Natural killer cell (primary cell): Measurements from ENCODE around the gene LIMS1. TPM values are rescaled to one million over a fixed set of nuclear protein-coding genes. Genes with fewer than 3 reads are reported as not detected.
"Not testable (repeated sequence)": the region's sequence is repeated elsewhere in the genome, so short reads cannot be mapped to it uniquely, and the experiment has no call there.

Experiments used
- ATAC-seq, 3 donors: fragments of 150-1000 bp in 2 of 3; fragments of 200-7000 bp in 1 of 3; cut with Tn5 transposase; 1 replicate in 1 of 3; 2 replicates in 2 of 3; pipeline ENCODE4 v1.10.0; 2021; ENCODE audit warnings: mild to moderate bottlenecking in 2 of 3, moderate library complexity in 2 of 3
- DNase-seq, 2 donors: peaks; one replicate each; pipeline versions ENCODE4 v3.0.0 to v3.0.0-alpha.2; 2013 to 2021; ENCODE audit warnings: mixed read lengths in 1 of 2
- H3K27ac ChIP-seq: one replicate; pipeline ENCODE4 v1.5.1; 2013; ENCODE audit warnings: mild to moderate bottlenecking, low read length
- H3K27me3 ChIP-seq: one replicate; pipeline ENCODE4 v1.6.1; 2013; ENCODE audit warnings: low read length; ENCODE audit not compliant: control insufficient read depth, insufficient read depth
- H3K36me3 ChIP-seq: one replicate; pipeline ENCODE4 v1.6.1; 2013; ENCODE audit warnings: low read length; ENCODE audit not compliant: control insufficient read depth, insufficient read depth
- H3K4me1 ChIP-seq: one replicate; pipeline ENCODE4 v1.6.1; 2013; ENCODE audit warnings: low read length; ENCODE audit not compliant: control insufficient read depth, insufficient read depth
- H3K4me3 ChIP-seq: one replicate; pipeline ENCODE4 v1.5.1; 2013; ENCODE audit warnings: low read length
- H3K9me3 ChIP-seq: one replicate; pipeline ENCODE4 v1.6.1; 2013; ENCODE audit warnings: low read length; ENCODE audit not compliant: control insufficient read depth, insufficient read depth
- H3K27ac Mint-ChIP-seq, 2 donors: one replicate each; pipeline ENCODE4 v1.8.0; 2022; ENCODE audit warnings: mild to moderate bottlenecking in 2 of 2, mixed read lengths in 2 of 2, moderate library complexity in 1 of 2
- H3K27me3 Mint-ChIP-seq, 2 donors: one replicate each; pipeline ENCODE4 v1.8.0; 2022; ENCODE audit warnings: low read depth in 2 of 2, mixed read lengths in 2 of 2
- H3K36me3 Mint-ChIP-seq: one replicate; pipeline ENCODE4 v1.8.0; 2022; ENCODE audit warnings: mixed read lengths
- H3K4me1 Mint-ChIP-seq, 2 donors: one replicate each; pipeline ENCODE4 v1.8.0; 2022; ENCODE audit warnings: mixed read lengths in 2 of 2
- H3K4me3 Mint-ChIP-seq: one replicate; pipeline ENCODE4 v1.8.0; 2022; ENCODE audit warnings: mild to moderate bottlenecking, moderate library complexity, mixed read lengths
- H3K9me3 Mint-ChIP-seq, 2 donors: one replicate each; pipeline ENCODE4 v1.8.0; 2022; ENCODE audit warnings: mixed read lengths in 2 of 2
- WGBS: methylation state at CpG from one replicate; pipeline ENCODE4 v1.1.7; 2013; ENCODE audit warnings: missing lambda C conversion rate; ENCODE audit not compliant: insufficient coverage; 5-methylcytosine and 5-hydroxymethylcytosine counted together
- intact Hi-C: fragments of 100-400 bp; cut with micrococcal nuclease; formaldehyde crosslinking; loops from one replicate; pipeline ENCODE4 v1.14.2; 2022
- total RNA-seq, 4 donors: library from RNA; stranded (reverse); fragments of 120-200 nt in 1 of 4; gene quantifications; one replicate each; pipeline versions ENCODE4 v1.2.3 to v1.2.4, GENCODE V29; 2013 to 2022
- TF ChIP-seq, protein P1 (sequence below): fragments of 200-600 bp; IDR thresholded peaks from one replicate; pipeline ENCODE4 v1.8.0; 2022; ENCODE audit warnings: antibody characterized with exemption

The LIMS1 gene
- total RNA-seq, 3 donors from 2014 or later (not counting 1 experiment from before 2014, with no cell fraction given) = 31.6 to 41.4 (median 34.8) TPM

GRCh38 chr2:108593547-108594098, 59.4 kb downstream of the LIMS1 start:
- TF ChIP-seq, protein P1, sequence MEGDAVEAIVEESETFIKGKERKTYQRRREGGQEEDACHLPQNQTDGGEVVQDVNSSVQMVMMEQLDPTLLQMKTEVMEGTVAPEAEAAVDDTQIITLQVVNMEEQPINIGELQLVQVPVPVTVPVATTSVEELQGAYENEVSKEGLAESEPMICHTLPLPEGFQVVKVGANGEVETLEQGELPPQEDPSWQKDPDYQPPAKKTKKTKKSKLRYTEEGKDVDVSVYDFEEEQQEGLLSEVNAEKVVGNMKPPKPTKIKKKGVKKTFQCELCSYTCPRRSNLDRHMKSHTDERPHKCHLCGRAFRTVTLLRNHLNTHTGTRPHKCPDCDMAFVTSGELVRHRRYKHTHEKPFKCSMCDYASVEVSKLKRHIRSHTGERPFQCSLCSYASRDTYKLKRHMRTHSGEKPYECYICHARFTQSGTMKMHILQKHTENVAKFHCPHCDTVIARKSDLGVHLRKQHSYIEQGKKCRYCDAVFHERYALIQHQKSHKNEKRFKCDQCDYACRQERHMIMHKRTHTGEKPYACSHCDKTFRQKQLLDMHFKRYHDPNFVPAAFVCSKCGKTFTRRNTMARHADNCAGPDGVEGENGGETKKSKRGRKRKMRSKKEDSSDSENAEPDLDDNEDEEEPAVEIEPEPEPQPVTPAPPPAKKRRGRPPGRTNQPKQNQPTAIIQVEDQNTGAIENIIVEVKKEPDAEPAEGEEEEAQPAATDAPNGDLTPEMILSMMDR = no peak
- peak overlapping the region; percentile 41 to 83 for H3K27ac Mint-ChIP-seq
- H3K36me3 ChIP-seq = no peaks in the 10 kb centered on the region
- H3K27me3 Mint-ChIP-seq = no peaks in the 10 kb centered on the region
- H3K4me3 Mint-ChIP-seq = peak overlapping the region; percentile 38
- H3K36me3 Mint-ChIP-seq = no peaks in the 10 kb centered on the region
- no peaks in the 10 kb centered on the region for H3K27me3 ChIP-seq
- no peak for DNase-seq
- H3K4me3 ChIP-seq = no peak overlapping the region
- intact Hi-C loops = no loop called here
- ATAC-seq = peak in 1 of 3 donors; percentile 4
- no peaks in the 10 kb centered on the region for H3K9me3 Mint-ChIP-seq
- H3K4me1 ChIP-seq = peaks cover 11% of the 10 kb centered on the region
- H3K27ac ChIP-seq = peak overlapping the region; percentile 27
- H3K9me3 ChIP-seq = no peaks in the 10 kb centered on the region
- H3K4me1 Mint-ChIP-seq = peaks cover 38 to 47% of the 10 kb centered on the region in 2 donors

GRCh38 chr2:108594132-108594981, 60.1 kb downstream of the LIMS1 start:
- H3K9me3 Mint-ChIP-seq = no peaks in the 10 kb centered on the region
- TF ChIP-seq, protein P1 = no peak
- DNase-seq = no peak
- no peaks in the 10 kb centered on the region for H3K36me3 ChIP-seq
- H3K36me3 Mint-ChIP-seq = no peaks in the 10 kb centered on the region
- intact Hi-C loops = no loop called here
- peak overlapping the region; percentile 41 to 83 for H3K27ac Mint-ChIP-seq
- peak overlapping the region; percentile 53 for H3K27ac ChIP-seq
- no peak overlapping the region for H3K4me3 ChIP-seq
- ATAC-seq = peak; percentile 52 to 69 (median 56)
- H3K4me3 Mint-ChIP-seq = peak overlapping the region; percentile 58
- 15% methylated on average over 7 of the region's 7 CpGs for WGBS
- no peaks in the 10 kb centered on the region for H3K9me3 ChIP-seq
- peaks cover 36 to 45% of the 10 kb centered on the region in 2 donors for H3K4me1 Mint-ChIP-seq
- H3K27me3 ChIP-seq = no peaks in the 10 kb centered on the region
- H3K27me3 Mint-ChIP-seq = no peaks in the 10 kb centered on the region
- H3K4me1 ChIP-seq = peaks cover 11% of the 10 kb centered on the region

GRCh38 chr2:108594982-108595464, 60.8 kb downstream of the LIMS1 start:
- TF ChIP-seq, protein P1 = no peak
- H3K4me3 Mint-ChIP-seq = peak overlapping the region; percentile 58
- intact Hi-C loops = loop anchor here (1.0 kb wide), 1 partner anchor 41 kb away; no protein-coding TSS in a partner anchor
- no peak overlapping the region for H3K4me3 ChIP-seq
- H3K27me3 ChIP-seq = no peaks in the 10 kb centered on the region
- WGBS = 6% methylated on average over 4 of the region's 4 CpGs
- peak overlapping the region; percentile 41 to 83 for H3K27ac Mint-ChIP-seq
- H3K9me3 ChIP-seq = no peaks in the 10 kb centered on the region
- H3K4me1 ChIP-seq = peaks cover 11% of the 10 kb centered on the region
- no peaks in the 10 kb centered on the region for H3K36me3 Mint-ChIP-seq
- peak overlapping the region; percentile 53 for H3K27ac ChIP-seq
- DNase-seq (no peak), ATAC-seq (peak; percentile 49 to 74 (median 69))
- H3K9me3 Mint-ChIP-seq = no peaks in the 10 kb centered on the region
- H3K27me3 Mint-ChIP-seq = no peaks in the 10 kb centered on the region
- H3K4me1 Mint-ChIP-seq = peaks cover 30 to 38% of the 10 kb centered on the region in 2 donors
- H3K36me3 ChIP-seq = no peaks in the 10 kb centered on the region

GRCh38 chr2:108595771-108596170, 61.5 kb downstream of the LIMS1 start:
- H3K27me3 Mint-ChIP-seq, H3K4me3 Mint-ChIP-seq: not testable (repeated sequence)

More at GRCh38 chr2:108595771-108596170, 61.5 kb downstream of the LIMS1 start:
- H3K27me3 ChIP-seq, H3K9me3 Mint-ChIP-seq, ATAC-seq, H3K36me3 ChIP-seq, H3K27ac ChIP-seq, DNase-seq, H3K9me3 ChIP-seq, H3K36me3 Mint-ChIP-seq, H3K4me3 ChIP-seq: not testable (repeated sequence)
- Mint-ChIP-seq H3K4me1 (peaks cover 26 to 33% of the 10 kb centered on the region in 2 donors), H3K27ac (peak overlapping the region; percentile 41 to 83)
- WGBS = 42% methylated on average over 2 of the region's 4 CpGs
- H3K4me1 ChIP-seq = peaks cover 11% of the 10 kb centered on the region
- intact Hi-C loops = loop anchor here (1.0 kb wide), 1 partner anchor 41 kb away; no protein-coding TSS in a partner anchor
